SK-N-DZ (cell line): Measurements from ENCODE around the gene DBN1.

Experiments used
- DNase-seq: peaks from one replicate; pipeline ENCODE4 v3.0.0-alpha.2; 2015; ENCODE audit warnings: low spot score

Gene DBN1

GRCh38 chr5:177445052-177445916 lies 28.1 kb downstream of the DBN1 start:
- DNase-seq = no peak

- no peak for DNase-seq
Measured at GRCh38 chr5:177444106-177445051, 29.1 kb downstream of the DBN1 start.

GRCh38 chr5:177443144-177443983 lies 30.1 kb downstream of the DBN1 start:
- DNase-seq = no peak

- no peak for DNase-seq
Measured at GRCh38 chr5:177442066-177442826, 31.2 kb downstream of the DBN1 start.

- DNase-seq = no peak
Measured at GRCh38 chr5:177440990-177441780, 32.2 kb downstream of the DBN1 start.

- no peak for DNase-seq
Measured at GRCh38 chr5:177440211-177440989, 33.0 kb downstream of the DBN1 start.

- no peak for DNase-seq
Measured at GRCh38 chr5:177439518-177440053, 33.8 kb downstream of the DBN1 start.

- no peak for DNase-seq
Measured at GRCh38 chr5:177438468-177438867, 35.0 kb downstream of the DBN1 start.

GRCh38 chr5:177437623-177438022 lies 35.8 kb downstream of the DBN1 start:
- DNase-seq = no peak

GRCh38 chr5:177435847-177436536 lies 37.4 kb downstream of the DBN1 start:
- no peak for DNase-seq

- DNase-seq = no peak
Measured at GRCh38 chr5:177434942-177435738, 38.3 kb downstream of the DBN1 start.

GRCh38 chr5:177434437-177434836 lies 39.0 kb downstream of the DBN1 start:
- DNase-seq = no peak

GRCh38 chr5:177433658-177434217 lies 39.7 kb downstream of the DBN1 start:
- no peak for DNase-seq

GRCh38 chr5:177432839-177433657 lies 40.4 kb downstream of the DBN1 start:
- no peak for DNase-seq

- DNase-seq = no peak
Measured at GRCh38 chr5:177432143-177432838, 41.1 kb downstream of the DBN1 start.
